ENCODE results near the gene APH1A. TPM values are rescaled to one million over a fixed set of nuclear protein-coding genes. Genes with fewer than 3 reads are reported as not detected.

Gene APH1A
- total and polyA plus RNA-seq, 2 of the 13 experiments (the other 11 are each of a cell fraction or from before 2014, with no cell fraction given): 114 to 130 TPM

DNA sequence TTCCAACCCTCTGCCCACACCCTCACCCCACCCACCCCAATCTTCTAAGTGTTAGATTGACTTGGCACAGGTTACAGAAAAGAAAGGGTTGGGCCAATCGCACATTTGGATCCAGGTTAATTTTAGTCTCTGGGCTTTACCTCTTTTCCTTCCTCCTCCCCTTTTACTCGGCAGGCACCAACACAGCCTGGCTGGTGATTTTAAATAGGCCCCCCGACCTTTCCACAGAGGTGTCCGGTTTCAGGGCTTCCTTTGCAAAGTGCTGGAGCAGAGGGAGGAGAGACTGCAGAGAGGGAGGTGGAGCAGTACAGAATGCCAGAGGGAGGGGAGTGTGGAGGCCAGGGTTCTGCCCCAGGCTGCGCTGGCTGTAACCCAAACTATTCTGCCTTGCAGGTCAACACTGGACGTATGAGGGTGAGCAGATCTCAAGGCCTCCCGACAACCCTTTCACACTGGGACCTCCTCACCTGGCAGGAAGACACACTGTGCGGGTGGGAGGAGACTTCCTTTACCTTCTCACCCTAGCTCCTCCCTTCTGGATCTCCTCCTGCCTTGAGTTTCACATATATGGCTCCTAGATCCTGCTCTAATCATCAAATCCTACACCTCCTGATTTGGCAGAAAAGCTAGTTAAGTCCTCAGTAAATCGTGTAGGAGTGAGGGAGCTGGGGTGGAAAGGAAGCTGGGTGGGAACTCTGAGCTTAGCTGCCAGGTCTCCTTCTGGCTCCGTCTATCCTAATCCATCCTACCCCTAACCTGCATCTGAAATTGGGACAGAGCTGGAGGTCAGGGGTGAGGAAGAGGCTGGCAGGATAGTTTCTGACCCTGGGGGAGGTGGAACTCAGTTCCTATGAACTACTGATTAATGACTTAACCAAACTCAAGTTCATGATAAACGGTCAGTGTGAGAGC lies 8.8 kb downstream of the APH1A start:
- peak overlapping the region; percentile 98 for H3K4me2 ChIP-seq (ENCODE audit: low read depth, low read length)
- no peaks in the 10 kb centered on the region for H3K79me2 ChIP-seq (ENCODE audit: insufficient read depth, low read length)
- in situ Hi-C loops (cut with HindIII; ENCODE audit: extremely low pct_ligation_motif_present, low pct_unique_long_range_greater_than_20kb): loop anchor here (5.0 to 10.0 kb wide), 3 partner anchors 37 to 275 kb away; no protein-coding TSS in a partner anchor
- intact Hi-C loops (cut with micrococcal nuclease; ENCODE audit: unreplicated experiment): loop anchor here (10.0 kb wide), 1 partner anchor 295 kb away; no protein-coding TSS in a partner anchor
- BruUV-seq (replicated peaks): no TSS peak
- H3K27me3 ChIP-seq (ENCODE audit: control insufficient read depth in 1 of 2, insufficient read depth in 2 of 2, low read length in 2 of 2): no peaks in the 10 kb centered on the region; a peak in 1 of 5 replicates
- no peaks in the 10 kb centered on the region for H4K20me1 ChIP-seq (ENCODE audit: insufficient read depth, low read length)
- peak overlapping the region; percentile 73 for H3K27ac ChIP-seq (ENCODE audit: extremely low read length, insufficient read depth, low read length)
- H3K4me3 ChIP-seq (replicated peaks in 1 of 3; ENCODE audit: insufficient read depth in 1 of 3, low read depth in 2 of 3, low read length in 3 of 3): peak overlapping the region; percentile 42 to 78 (median 53); a peak in 5 of 6 replicates
- ChIA-PET POLR2A (interaction anchor here (0.9 to 5.0 kb wide), 4 partner anchors 9 to 104 kb away, joined by 3 to 32 read pairs (median 4); partner anchors contain the start of genes APH1A and RPRD2), CTCF (ENCODE audit: low intra/inter-chr PET ratio, low total read pairs) (no interaction called here)
- FAIRE-seq: peak; percentile 90
- H3K4me1 ChIP-seq (ENCODE audit: insufficient read depth, low read length): peaks cover 45% of the 10 kb centered on the region
- WGBS (ENCODE audit: low lambda C conversion rate): 15% methylated on average over 11 of the region's 11 CpGs
- peak; percentile 79 for DNase-seq (ENCODE audit: low spot score)
- peak overlapping the region; percentile 47; the same call in 1 of the 2 replicates for H3K9ac ChIP-seq (ENCODE audit: insufficient read depth, low read depth, low read length)
- peak overlapping the region; percentile 31 for H2AFZ ChIP-seq (ENCODE audit: low read length)
- no peaks in the 10 kb centered on the region for H3K9me3 ChIP-seq (ENCODE audit: low read length)
- ATAC-seq: peak; percentile 78
- H3K36me3 ChIP-seq (replicated peaks in 1 of 2; ENCODE audit: control insufficient read depth in 1 of 2, insufficient read depth in 2 of 2, low read length in 2 of 2): peaks cover 1 to 5% of the 10 kb centered on the region in 2 experiments; a peak in 2 of 5 replicates
- TF ChIP-seq SOX5 (CRISPR knock-in tag; IDR thresholded peaks at IDR 0.05; ENCODE audit: borderline replicate concordance) (peak; percentile 51; the same call in 1 of the 2 replicates), ZMYM3 (CRISPR knock-in tag; IDR thresholded peaks at IDR 0.05) (0 out of 2 replicates have a peak, but pooled peaks have one; percentile 9), ZNF329 (CRISPR knock-in tag; IDR thresholded peaks at IDR 0.05; ENCODE audit: low read depth) (no peak), MAFG (CRISPR knock-in tag; IDR thresholded peaks at IDR 0.05) (no peak), STAT5B (CRISPR knock-in tag; IDR thresholded peaks at IDR 0.05) (no peak), SP5 (CRISPR knock-in tag; IDR thresholded peaks at IDR 0.05; ENCODE audit: borderline replicate concordance, low read depth) (peak; percentile 72), KDM5B (CRISPR knock-in tag; IDR thresholded peaks at IDR 0.05; ENCODE audit: borderline replicate concordance) (peak; percentile 52; the same call in 1 of the 2 replicates), ZNF674 (CRISPR knock-in tag; IDR thresholded peaks at IDR 0.05; ENCODE audit: low read depth) (no peak), HNF4A (CRISPR knock-in tag; IDR thresholded peaks at IDR 0.05) (0 out of 2 replicates have a peak, but pooled peaks have one; percentile 13), PHF21A (CRISPR knock-in tag; IDR thresholded peaks at IDR 0.05) (peak; percentile 27; the same call in 1 of the 2 replicates), ZNF331 (CRISPR knock-in tag; IDR thresholded peaks at IDR 0.05) (peak; percentile 57; the same call in 1 of the 2 replicates), AHR (CRISPR knock-in tag; IDR thresholded peaks at IDR 0.05) (no peak), SOX6 (IDR thresholded peaks at IDR 0.05) (no peak), SOX6 (CRISPR knock-in tag; IDR thresholded peaks at IDR 0.05) (peak; percentile 65), TARDBP (CRISPR knock-in tag; IDR thresholded peaks at IDR 0.05) (0 out of 2 replicates have a peak, but pooled peaks have one; percentile 20), ZNF143 (CRISPR knock-in tag; IDR thresholded peaks at IDR 0.05) (0 out of 2 replicates have a peak, but pooled peaks have one; percentile 41)
- TF ChIP-seq, protein P1, sequence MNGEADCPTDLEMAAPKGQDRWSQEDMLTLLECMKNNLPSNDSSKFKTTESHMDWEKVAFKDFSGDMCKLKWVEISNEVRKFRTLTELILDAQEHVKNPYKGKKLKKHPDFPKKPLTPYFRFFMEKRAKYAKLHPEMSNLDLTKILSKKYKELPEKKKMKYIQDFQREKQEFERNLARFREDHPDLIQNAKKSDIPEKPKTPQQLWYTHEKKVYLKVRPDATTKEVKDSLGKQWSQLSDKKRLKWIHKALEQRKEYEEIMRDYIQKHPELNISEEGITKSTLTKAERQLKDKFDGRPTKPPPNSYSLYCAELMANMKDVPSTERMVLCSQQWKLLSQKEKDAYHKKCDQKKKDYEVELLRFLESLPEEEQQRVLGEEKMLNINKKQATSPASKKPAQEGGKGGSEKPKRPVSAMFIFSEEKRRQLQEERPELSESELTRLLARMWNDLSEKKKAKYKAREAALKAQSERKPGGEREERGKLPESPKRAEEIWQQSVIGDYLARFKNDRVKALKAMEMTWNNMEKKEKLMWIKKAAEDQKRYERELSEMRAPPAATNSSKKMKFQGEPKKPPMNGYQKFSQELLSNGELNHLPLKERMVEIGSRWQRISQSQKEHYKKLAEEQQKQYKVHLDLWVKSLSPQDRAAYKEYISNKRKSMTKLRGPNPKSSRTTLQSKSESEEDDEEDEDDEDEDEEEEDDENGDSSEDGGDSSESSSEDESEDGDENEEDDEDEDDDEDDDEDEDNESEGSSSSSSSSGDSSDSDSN (CRISPR knock-in tag; IDR thresholded peaks at IDR 0.05): 0 out of 2 replicates have a peak, but pooled peaks have one; percentile 30
- TF ChIP-seq, protein P2, sequence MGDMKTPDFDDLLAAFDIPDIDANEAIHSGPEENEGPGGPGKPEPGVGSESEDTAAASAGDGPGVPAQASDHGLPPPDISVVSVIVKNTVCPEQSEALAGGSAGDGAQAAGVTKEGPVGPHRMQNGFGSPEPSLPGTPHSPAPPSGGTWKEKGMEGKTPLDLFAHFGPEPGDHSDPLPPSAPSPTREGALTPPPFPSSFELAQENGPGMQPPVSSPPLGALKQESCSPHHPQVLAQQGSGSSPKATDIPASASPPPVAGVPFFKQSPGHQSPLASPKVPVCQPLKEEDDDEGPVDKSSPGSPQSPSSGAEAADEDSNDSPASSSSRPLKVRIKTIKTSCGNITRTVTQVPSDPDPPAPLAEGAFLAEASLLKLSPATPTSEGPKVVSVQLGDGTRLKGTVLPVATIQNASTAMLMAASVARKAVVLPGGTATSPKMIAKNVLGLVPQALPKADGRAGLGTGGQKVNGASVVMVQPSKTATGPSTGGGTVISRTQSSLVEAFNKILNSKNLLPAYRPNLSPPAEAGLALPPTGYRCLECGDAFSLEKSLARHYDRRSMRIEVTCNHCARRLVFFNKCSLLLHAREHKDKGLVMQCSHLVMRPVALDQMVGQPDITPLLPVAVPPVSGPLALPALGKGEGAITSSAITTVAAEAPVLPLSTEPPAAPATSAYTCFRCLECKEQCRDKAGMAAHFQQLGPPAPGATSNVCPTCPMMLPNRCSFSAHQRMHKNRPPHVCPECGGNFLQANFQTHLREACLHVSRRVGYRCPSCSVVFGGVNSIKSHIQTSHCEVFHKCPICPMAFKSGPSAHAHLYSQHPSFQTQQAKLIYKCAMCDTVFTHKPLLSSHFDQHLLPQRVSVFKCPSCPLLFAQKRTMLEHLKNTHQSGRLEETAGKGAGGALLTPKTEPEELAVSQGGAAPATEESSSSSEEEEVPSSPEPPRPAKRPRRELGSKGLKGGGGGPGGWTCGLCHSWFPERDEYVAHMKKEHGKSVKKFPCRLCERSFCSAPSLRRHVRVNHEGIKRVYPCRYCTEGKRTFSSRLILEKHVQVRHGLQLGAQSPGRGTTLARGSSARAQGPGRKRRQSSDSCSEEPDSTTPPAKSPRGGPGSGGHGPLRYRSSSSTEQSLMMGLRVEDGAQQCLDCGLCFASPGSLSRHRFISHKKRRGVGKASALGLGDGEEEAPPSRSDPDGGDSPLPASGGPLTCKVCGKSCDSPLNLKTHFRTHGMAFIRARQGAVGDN (CRISPR knock-in tag; IDR thresholded peaks at IDR 0.05): peak; percentile 53

Measured in HepG2 (cell line).